ENCODE data around the gene ADARB1.

Gene ADARB1

DNA sequence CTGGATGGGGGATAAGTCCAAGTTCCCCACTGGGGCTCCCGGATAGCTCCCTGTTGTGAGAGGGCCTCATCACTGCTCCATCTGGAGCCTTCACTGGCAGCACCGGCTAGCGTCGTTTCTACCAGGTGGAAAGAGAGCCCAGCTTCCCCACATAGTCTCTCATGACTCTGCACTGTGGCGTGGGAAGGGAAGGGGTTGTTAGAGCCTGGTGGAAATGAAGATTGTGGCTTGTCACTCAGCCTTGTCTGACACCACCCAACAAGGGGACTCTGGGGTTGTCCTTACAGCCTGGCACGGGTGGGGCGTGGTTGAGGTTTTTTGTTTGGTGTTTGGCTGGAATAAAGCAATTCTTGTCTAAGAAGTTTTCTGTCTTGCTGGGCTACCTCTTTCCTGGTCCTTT is 94.6 kb downstream of the ADARB1 start:
- no peak for DNase-seq (ENCODE audit: low read depth in 2 of 2)

DNA sequence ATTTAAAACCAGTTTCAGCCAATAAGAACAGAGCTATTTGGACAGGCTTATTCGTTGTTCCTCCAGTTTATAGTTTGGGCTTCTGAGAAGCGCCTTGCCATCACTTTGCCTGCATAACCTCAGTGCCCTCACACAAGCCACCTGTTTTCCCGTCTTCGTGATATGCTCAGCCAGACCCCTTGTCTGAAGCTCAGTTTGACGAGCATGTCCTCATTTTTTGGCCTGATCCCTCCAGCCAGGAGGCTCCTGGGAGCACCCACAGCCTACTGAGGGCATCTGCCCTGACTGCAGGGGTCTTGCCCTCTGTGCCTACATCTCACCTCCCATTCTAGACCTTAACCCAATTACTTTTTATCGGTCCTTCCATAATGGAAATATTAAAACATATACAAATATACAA is 95.3 kb downstream of the ADARB1 start:
- DNase-seq (ENCODE audit: low read depth in 2 of 2): no peak

DNA sequence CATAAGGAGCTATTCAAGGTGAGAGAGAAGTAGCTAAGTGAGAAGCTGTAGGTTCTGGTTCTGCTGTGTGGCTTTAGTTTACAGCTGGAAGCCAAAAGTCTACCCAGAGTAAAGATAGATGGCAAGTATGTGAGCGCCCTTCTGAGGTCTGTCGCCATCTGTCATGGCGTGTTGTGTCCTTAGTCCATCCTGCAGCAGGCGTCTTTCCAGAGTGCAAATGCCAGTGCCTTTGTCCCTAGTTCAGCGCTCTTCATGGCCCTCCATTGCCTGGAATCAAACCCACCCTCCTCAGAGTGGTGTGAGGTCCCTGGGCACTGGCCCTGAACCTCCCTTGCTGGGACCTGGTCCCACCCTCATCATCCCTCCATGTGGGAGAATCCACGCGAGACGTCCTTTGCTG is 96.6 kb downstream of the ADARB1 start:
- DNase-seq (ENCODE audit: low read depth in 2 of 2): no peak

DNA sequence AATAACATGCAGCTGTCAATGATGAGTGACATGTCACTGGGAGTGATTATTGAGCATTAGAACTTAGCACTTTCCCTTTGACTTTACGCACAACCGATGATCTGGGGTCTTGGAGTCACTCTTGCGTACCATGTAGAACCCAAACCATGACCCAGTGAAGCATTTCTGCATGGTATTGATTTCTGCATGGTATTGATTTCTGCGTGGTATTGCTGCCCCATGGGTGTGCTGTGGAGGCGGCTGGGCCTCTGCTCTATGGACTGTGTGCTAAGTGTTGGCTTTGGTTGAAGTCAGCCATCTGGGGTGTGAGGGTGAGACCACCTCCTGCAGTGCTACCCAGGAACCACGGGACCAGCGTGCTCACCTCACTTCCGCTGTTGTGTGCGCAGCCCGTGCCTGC is 98.0 kb downstream of the ADARB1 start:
- no peak for DNase-seq (ENCODE audit: low read depth in 2 of 2)

DNA sequence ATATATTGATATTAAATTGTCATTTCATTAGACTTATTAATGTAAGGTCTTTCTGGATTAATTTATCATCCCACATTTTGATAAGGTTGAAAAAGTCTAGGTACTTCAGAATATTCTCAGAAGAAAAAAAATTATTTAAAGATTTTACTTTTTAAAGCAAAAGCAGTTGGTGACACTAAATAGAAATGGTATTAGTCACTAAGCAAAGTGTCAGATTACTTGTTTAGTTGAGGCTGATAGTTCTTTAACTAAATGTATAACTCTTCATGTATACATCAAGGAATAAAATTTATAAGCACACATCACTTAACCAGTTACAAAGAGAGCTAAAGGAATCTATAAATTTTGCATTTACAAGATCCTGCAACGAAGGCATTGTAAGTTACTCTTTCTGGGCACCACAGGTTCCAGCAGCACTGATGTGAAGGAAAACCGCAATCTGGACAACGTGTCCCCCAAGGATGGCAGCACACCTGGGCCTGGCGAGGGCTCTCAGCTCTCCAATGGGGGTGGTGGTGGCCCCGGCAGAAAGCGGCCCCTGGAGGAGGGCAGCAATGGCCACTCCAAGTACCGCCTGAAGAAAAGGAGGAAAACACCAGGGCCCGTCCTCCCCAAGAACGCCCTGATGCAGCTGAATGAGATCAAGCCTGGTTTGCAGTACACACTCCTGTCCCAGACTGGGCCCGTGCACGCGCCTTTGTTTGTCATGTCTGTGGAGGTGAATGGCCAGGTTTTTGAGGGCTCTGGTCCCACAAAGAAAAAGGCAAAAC is 101.1 kb downstream of the ADARB1 start:
- DNase-seq (ENCODE audit: low read depth in 2 of 2): no peak

DNA sequence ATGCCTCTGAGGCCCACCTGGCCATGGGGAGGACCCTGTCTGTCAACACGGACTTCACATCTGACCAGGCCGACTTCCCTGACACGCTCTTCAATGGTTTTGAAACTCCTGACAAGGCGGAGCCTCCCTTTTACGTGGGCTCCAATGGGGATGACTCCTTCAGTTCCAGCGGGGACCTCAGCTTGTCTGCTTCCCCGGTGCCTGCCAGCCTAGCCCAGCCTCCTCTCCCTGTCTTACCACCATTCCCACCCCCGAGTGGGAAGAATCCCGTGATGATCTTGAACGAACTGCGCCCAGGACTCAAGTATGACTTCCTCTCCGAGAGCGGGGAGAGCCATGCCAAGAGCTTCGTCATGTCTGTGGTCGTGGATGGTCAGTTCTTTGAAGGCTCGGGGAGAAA is 101.8 kb downstream of the ADARB1 start:
- no peak for DNase-seq (ENCODE audit: low read depth in 2 of 2)

DNA sequence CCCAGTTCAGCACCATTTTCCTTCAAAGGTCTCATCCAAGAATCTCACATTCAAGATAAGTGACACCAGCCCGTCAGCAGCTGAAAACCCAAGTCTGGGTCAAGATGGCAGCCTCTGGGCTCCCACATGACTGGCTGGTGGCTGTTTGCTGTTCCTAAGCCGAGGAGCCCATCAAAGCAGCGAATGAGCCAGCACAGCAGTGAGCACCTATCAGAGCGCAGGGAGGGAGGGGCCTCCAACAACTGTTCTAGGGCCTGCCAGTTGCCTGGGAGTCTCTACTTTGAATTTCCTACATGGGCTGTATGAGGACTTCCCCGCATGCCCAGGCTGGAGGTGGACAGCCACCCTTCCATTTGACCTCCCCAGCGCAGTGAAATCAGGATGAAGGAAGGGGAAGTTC is 102.7 kb downstream of the ADARB1 start:
- DNase-seq (ENCODE audit: low read depth in 2 of 2): no peak

DNA sequence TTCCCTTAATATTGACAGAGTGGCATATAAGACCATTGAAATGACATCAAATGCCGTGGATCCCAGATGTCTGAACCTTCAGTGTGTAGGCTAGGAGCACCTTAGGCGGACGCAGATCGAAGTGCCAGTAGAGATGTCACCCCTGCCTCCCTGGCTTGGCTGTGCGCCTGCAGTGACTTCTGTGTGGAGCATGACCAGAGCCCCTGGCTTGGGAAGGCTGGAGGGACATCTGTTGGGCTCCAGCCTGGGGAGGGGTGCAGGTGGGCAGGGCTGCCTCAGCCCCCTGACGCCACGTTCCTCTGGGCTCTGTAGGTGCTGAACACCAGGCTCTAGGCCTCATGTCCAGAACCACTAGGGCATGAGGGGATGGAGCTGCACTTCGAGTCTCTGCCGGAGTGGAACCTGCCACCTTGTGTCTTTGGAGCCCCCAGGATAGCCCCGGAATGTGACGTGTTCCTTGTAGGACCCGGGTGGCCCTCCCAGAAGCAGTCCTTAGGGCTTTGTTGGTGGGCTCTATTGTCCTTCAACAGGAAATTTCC is 103.8 kb downstream of the ADARB1 start:
- DNase-seq (ENCODE audit: low read depth in 2 of 2): no peak

DNA sequence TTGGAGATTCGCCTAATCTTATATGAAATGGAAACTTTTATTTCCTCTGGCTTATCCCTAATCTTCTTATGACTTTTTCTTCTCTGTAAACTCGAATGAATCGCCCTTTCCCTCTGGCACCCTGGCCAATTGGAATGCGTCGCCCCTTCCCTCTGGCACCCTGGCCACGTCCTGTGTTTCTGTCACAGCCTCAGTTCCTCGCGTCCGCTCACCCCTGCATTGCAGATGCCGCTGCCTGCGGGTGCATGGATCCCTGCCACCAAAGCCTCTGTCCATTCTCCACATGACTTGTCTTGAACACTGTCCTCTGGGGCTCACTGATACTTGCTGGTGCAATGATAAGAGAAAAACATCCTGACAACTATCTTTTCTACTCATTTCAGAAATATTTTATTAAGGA is 104.6 kb downstream of the ADARB1 start:
- DNase-seq (ENCODE audit: low read depth in 2 of 2): no peak

DNA sequence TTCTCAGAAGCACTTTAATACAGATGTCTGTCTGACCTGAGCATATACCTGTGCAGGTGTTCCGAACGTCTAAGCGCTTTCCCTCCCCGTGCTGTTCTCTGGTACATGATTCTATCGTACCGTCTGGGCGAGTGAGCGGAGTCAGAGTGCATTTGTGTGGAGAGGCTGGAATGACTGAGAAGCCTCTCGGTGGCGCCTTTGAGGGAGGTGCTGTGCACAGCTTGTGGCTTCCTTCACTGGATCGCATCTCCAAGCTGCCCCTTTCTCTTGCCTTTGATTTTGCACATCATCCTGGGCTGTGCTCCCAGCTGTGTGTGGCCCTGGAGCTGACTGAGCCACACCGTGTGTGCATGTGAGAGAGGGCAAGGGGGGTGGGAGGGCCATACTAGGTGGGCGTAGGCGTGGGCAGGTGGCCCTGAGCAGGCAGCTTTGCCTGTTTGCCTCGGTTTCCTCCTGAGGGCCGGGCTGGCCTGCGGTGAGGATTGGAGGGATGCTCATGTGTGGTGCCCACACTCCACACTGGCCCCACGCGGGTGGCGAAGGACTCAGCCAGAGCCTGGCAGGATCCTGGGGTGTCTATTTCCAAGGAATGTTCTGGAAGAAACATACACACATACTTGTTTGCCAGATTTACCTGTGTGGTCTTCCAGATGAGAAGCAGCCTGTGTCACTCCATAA is 105.3 kb downstream of the ADARB1 start:
- no peak for DNase-seq (ENCODE audit: low read depth in 2 of 2)

DNA sequence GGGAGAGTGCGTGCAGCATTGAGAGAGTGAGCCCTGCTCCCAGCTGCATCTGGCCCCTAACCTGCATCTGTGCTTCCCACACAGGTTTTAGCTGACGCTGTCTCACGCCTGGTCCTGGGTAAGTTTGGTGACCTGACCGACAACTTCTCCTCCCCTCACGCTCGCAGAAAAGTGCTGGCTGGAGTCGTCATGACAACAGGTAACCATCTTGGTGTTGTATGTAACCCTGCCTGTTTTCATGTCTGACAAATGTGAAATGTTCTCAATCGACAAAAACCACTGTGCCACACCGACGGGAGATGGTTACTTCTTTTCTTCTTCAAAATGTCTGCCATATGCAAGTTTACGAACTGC is 105.8 kb downstream of the ADARB1 start:
- DNase-seq (ENCODE audit: low read depth in 2 of 2): no peak

DNA sequence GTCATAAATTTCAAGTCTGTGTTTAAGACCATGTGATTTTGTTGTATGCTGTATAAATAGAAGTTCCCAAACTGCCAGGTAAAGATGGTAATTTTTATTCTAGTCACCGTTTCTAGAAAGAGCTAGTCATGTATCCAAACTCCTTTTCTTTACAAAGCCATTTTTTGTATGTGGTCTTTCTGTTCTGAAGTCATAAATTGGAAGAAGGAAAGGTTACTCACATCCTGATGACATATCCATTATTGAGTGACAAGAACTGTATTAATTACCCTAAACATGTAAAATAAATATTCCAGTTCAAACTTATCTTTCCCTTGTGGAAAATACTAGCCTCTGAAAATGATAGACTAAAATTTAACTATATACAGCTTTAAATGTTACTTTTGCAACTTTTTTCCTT is 108.6 kb downstream of the ADARB1 start:
- no peak for DNase-seq (ENCODE audit: low read depth in 2 of 2)

DNA sequence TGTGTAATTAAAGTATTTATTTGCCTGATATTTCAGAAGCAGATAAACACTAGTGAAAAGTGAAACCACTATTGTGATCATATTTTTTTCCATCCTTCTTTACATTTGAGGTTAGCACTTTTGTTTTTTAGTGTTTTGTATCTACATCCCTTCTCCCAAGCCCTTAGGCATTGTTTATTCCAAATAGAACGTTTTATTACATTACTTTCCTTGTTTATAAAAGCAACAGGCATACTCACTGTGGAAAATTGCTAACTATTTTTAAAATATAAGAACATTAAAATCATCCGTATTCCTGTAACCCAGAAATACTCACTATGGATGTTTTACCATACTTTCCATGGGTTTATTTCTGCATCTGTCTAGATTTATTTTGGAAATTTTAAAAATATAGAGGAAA is 109.5 kb downstream of the ADARB1 start:
- DNase-seq (ENCODE audit: low read depth in 2 of 2): no peak

DNA sequence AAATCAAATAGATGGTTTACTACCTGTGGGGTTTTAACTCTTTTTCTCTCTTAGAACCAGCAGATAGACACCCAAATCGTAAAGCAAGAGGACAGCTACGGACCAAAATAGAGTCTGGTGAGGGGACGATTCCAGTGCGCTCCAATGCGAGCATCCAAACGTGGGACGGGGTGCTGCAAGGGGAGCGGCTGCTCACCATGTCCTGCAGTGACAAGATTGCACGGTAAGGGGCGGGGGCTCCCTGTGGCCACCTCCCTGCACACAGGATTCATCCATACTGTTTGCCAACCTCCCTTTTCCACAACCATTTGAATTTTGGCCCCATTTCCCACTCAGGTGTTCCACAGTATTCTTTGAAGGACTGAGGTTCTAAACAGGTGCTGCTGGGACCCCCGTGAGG is 110.5 kb downstream of the ADARB1 start:
- no peak for DNase-seq (ENCODE audit: low read depth in 2 of 2)

DNA sequence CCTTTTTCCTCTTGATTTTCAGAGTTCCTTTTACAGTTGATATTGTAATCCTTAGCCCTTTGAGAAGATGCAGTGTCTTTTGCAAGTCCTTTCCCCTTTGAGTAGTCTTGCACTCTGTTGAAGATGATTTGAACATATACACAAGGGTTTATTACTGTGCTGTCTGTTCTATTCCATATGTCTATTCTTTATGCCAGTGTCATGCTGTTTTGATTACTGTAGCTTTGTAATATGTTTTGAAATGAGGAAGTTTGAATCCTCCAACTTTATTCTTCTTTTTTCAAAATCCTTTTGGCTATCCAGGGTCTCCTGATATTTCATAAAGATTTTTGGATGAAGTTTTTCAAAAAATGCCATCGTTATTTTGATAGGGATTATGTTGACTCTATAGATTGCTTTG is 112.3 kb downstream of the ADARB1 start:
- DNase-seq (ENCODE audit: low read depth in 2 of 2): no peak

DNA sequence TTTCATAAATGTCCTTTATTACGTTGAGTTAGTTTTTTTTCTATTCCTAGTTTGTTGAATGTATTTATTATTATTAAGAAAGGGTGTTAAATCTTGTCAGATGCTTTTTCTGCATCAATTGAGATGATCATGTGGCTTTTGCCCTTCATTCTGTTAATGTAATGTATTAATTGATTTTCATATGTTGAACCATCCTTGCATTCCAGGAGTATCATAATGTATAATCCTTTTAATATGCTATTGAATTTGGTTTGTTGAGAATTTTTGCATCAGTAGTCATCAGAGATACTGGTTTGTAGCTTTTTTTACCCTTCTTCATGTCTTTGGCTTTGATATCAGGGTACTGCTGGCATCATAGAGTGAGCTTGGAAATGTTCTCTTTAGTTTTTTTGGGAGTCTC is 113.3 kb downstream of the ADARB1 start:
- DNase-seq (ENCODE audit: low read depth in 2 of 2): no peak

DNA sequence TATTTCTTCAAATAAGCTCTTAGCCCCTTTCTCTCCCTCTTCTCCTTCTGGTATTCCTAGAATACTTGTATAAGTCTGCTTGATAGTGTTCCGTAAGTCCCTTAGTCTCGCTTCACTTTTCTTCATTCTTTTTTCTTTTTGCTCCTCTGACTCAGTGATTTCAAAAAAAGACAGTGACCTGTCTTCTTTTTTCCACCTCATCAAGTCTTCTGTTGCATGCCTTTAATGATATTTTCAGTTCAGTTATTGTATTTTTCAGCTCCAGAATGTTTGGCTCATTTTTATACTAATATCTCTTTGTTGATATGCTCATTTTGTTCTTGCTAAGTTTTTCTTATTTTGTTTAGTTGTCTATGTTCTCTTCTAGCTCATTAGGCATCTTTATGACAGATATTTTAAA is 115.6 kb downstream of the ADARB1 start:
- no peak for DNase-seq (ENCODE audit: low read depth in 2 of 2)

DNA sequence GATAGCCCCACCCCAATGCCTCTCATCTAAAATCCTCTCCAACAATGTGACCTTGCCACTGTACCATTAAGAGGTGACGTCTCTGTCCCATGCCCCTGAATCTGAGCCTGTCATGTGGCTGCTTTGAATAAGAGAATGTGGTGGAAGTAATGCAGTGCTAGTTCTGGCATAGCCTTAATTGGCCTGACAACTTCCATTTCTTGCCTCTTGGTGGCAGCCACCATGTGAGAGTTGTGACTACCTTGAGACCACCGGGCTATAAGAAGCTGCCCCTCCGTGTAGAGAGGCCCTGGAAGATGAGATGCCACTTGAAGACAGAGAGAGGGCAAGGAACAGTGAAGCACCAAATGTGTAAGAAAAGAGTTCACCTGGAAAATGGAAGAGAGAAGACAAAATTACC is 118.0 kb downstream of the ADARB1 start:
- DNase-seq (ENCODE audit: low read depth in 2 of 2): no peak

DNA sequence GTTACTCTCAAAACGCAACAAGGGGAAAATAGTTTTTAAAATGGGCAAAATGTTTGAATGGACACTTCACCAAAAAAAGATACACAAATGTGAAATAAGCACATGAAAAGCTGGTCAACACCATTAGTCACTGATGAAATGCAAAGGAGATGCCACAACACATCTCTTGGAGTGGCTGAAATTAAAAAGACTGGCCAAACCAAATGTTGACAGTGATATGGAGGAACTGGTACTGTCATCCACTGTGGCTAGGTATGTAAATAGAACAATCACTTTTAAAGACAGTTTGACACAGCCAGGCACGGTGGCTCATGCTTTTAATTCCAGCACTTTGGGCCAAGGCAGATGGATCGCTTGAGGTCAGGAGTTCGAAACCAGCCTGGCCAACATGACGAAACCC is 122.2 kb downstream of the ADARB1 start:
- DNase-seq (ENCODE audit: low read depth in 2 of 2): no peak

DNA sequence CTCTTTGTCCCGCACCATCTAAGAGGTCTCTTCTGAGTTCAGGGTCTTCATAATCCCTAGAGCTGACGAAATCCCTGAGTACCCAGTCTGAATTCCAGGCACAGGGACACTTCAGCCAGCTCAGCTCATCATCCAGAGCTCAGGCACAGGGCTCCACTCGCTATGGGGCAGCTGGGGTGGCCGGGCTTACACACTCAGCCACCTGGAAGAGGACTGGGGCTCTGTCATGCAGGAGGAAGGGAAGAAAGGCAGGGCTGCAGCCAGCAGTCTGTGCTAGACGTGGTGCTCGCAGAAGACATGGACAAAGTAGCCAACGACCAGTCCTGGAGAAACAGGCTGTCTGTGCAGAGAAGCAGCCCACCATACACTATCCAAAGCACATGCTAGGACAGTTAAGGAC is 124.8 kb downstream of the ADARB1 start:
- no peak for DNase-seq (ENCODE audit: low read depth in 2 of 2)

DNA sequence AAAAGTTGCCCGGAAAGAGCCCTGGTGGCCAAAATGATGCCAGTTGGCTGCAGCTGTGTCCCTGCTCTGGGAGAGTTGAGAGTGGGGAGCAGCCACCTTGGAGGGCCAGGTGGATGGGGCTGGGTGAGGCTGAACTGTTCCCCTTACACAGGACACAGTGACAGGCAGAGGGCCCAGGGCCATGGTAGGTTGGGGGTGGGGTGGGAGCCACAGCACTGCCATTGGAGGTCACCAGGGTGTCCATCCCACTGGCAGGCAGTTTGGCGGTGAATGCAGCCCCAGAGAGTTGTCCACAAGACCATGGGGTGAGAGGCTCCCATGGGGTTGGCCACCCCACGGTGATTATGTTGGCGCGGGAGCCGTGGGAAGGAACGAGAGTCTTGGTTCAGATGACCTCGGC is 125.7 kb downstream of the ADARB1 start:
- no peak for DNase-seq (ENCODE audit: low read depth in 2 of 2)

DNA sequence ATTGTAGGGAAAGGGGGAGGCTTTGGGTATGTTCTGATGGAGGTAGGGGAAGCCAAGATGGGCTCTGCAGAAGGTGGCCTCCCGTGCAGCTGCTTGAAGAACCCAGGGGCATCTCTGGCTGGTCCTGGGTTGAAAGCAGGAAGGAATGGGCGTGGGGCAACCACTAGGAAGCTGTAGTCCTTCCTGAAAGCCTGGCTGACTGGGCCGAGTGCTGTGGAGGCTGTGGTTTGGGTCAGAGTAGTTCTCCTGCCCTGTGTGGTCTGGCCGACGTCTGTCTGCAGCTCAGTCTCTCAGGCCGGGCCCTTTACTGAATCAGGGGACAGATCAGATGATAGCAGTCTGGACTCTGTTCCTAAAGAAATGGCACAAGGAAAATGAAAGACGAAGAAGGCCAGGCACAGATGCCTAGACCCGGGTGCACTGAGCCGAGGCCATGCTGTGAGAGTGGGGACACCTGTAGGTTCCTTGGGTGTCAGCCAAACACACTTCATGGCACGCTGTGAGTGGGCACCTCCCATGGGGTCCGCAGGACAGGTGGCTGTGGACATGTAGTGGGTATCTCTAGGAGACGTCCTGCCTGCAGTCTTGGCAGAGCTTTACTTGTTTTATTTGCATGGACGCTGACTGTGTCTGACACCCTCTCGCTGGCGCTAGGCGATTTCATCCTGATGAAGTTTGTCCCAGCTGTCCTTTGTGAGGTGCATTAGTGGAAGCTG is 126.4 kb downstream of the ADARB1 start:
- DNase-seq (ENCODE audit: low read depth in 2 of 2): no peak

DNA sequence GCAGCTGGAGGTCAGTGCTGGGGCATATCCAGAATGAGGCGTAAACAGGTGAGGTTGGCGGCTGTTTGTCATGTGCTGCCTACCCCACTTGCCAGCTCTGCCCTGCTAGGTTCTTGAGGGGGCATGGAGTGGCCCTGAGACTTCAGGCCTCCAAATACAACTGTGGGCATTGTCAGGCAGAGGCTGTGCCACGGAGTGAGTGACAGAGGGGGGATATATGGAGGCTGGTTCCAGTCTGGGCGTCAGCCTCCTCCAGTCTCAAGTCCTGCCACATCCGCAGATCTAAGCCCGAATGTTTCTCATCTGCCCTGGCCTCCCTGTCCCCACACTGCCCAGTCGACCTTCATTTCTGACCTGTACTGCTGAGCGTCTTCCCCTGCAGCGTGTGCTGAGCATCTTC is 128.0 kb downstream of the ADARB1 start:
- DNase-seq (ENCODE audit: low read depth in 2 of 2): no peak

Data from fibroblast of skin of left biceps (primary cell).